ENCODE results near the gene ATP6V0E1.

The ATP6V0E1 gene

GRCh38 chr5:172945151-172945550 is 38.4 kb upstream of the ATP6V0E1 start:
- Histone ChIP-seq H3K4me1 (ENCODE audit: control insufficient read depth, insufficient read depth, low read length) (peaks cover 19% of the 10 kb centered on the region), H3K9me3 (ENCODE audit: control insufficient read depth, low read length) (no peaks in the 10 kb centered on the region), H3K36me3 (ENCODE audit: control insufficient read depth, insufficient read depth, low read length, severe bottlenecking) (peaks cover 36% of the 10 kb centered on the region), H3K9ac (ENCODE audit: low read length) (peak overlapping the region; percentile 41), H3K4me3 (ENCODE audit: low read length) (no peak overlapping the region), H3K27me3 (replicated peaks; ENCODE audit: control insufficient read depth, insufficient read depth, low read length) (no peaks in the 10 kb centered on the region)
- no peak for DNase-seq (ENCODE audit: low read depth)

GRCh38 chr5:172946146-172946545 is 37.4 kb upstream of the ATP6V0E1 start:
- no peak for DNase-seq (ENCODE audit: low read depth)
- peaks cover 32% of the 10 kb centered on the region for H3K36me3 ChIP-seq (ENCODE audit: control insufficient read depth, insufficient read depth, low read length, severe bottlenecking)
- H3K4me3 ChIP-seq (ENCODE audit: low read length): no peak overlapping the region
- peaks cover 19% of the 10 kb centered on the region for H3K4me1 ChIP-seq (ENCODE audit: control insufficient read depth, insufficient read depth, low read length)
- no peaks in the 10 kb centered on the region for H3K27me3 ChIP-seq (replicated peaks; ENCODE audit: control insufficient read depth, insufficient read depth, low read length)
- no peak overlapping the region for H3K9ac ChIP-seq (ENCODE audit: low read length)
- H3K9me3 ChIP-seq (ENCODE audit: control insufficient read depth, low read length): no peaks in the 10 kb centered on the region

GRCh38 chr5:172949426-172949825 is 34.1 kb upstream of the ATP6V0E1 start:
- DNase-seq (ENCODE audit: low read depth): no peak
- Histone ChIP-seq H3K4me3 (ENCODE audit: low read length) (no peak overlapping the region), H3K9ac (ENCODE audit: low read length) (no peak overlapping the region), H3K36me3 (ENCODE audit: control insufficient read depth, insufficient read depth, low read length, severe bottlenecking) (peaks cover 34% of the 10 kb centered on the region), H3K27me3 (replicated peaks; ENCODE audit: control insufficient read depth, insufficient read depth, low read length) (no peaks in the 10 kb centered on the region), H3K9me3 (ENCODE audit: control insufficient read depth, low read length) (no peaks in the 10 kb centered on the region), H3K4me1 (ENCODE audit: control insufficient read depth, insufficient read depth, low read length) (peaks cover 23% of the 10 kb centered on the region)

- no peak overlapping the region for H3K4me3 ChIP-seq (ENCODE audit: low read length)
- DNase-seq (ENCODE audit: low read depth): no peak
- H3K36me3 ChIP-seq (ENCODE audit: control insufficient read depth, insufficient read depth, low read length, severe bottlenecking): peaks cover 31% of the 10 kb centered on the region
- peaks cover 17% of the 10 kb centered on the region for H3K4me1 ChIP-seq (ENCODE audit: control insufficient read depth, insufficient read depth, low read length)
- no peaks in the 10 kb centered on the region for H3K9me3 ChIP-seq (ENCODE audit: control insufficient read depth, low read length)
- H3K27me3 ChIP-seq (replicated peaks; ENCODE audit: control insufficient read depth, insufficient read depth, low read length): no peaks in the 10 kb centered on the region
- peak overlapping the region; percentile 59 for H3K9ac ChIP-seq (ENCODE audit: low read length)
Observed at GRCh38 chr5:172950176-172950965, 33.2 kb upstream of the ATP6V0E1 start.

- no peaks in the 10 kb centered on the region for H3K9me3 ChIP-seq (ENCODE audit: control insufficient read depth, low read length)
- no peak for DNase-seq (ENCODE audit: low read depth)
- H3K4me3 ChIP-seq (ENCODE audit: low read length): no peak overlapping the region
- H3K9ac ChIP-seq (ENCODE audit: low read length): peak overlapping the region; percentile 59
- H3K27me3 ChIP-seq (replicated peaks; ENCODE audit: control insufficient read depth, insufficient read depth, low read length): no peaks in the 10 kb centered on the region
- H3K4me1 ChIP-seq (ENCODE audit: control insufficient read depth, insufficient read depth, low read length): peaks cover 24% of the 10 kb centered on the region
- H3K36me3 ChIP-seq (ENCODE audit: control insufficient read depth, insufficient read depth, low read length, severe bottlenecking): peaks cover 23% of the 10 kb centered on the region
Observed at GRCh38 chr5:172951371-172952033, 32.1 kb upstream of the ATP6V0E1 start.

GRCh38 chr5:172952034-172952511 is 31.5 kb upstream of the ATP6V0E1 start:
- Histone ChIP-seq H3K4me3 (ENCODE audit: low read length) (no peak overlapping the region), H3K36me3 (ENCODE audit: control insufficient read depth, insufficient read depth, low read length, severe bottlenecking) (peaks cover 20% of the 10 kb centered on the region), H3K4me1 (ENCODE audit: control insufficient read depth, insufficient read depth, low read length) (peaks cover 24% of the 10 kb centered on the region), H3K27me3 (replicated peaks; ENCODE audit: control insufficient read depth, insufficient read depth, low read length) (no peaks in the 10 kb centered on the region), H3K9me3 (ENCODE audit: control insufficient read depth, low read length) (no peaks in the 10 kb centered on the region), H3K9ac (ENCODE audit: low read length) (peak overlapping the region; percentile 59)
- DNase-seq (ENCODE audit: low read depth): peak; percentile 78

GRCh38 chr5:172953776-172954675 is 29.5 kb upstream of the ATP6V0E1 start:
- H3K27me3 ChIP-seq (replicated peaks; ENCODE audit: control insufficient read depth, insufficient read depth, low read length): no peaks in the 10 kb centered on the region
- H3K4me1 ChIP-seq (ENCODE audit: control insufficient read depth, insufficient read depth, low read length): peaks cover 28% of the 10 kb centered on the region
- no peaks in the 10 kb centered on the region for H3K9me3 ChIP-seq (ENCODE audit: control insufficient read depth, low read length)
- peaks cover 12% of the 10 kb centered on the region for H3K36me3 ChIP-seq (ENCODE audit: control insufficient read depth, insufficient read depth, low read length, severe bottlenecking)
- H3K9ac ChIP-seq (ENCODE audit: low read length): peak overlapping the region; percentile 30
- H3K4me3 ChIP-seq (ENCODE audit: low read length): no peak overlapping the region
- DNase-seq (ENCODE audit: low read depth): peak; percentile 66

- Histone ChIP-seq H3K9ac (ENCODE audit: low read length) (peak overlapping the region; percentile 19), H3K4me3 (ENCODE audit: low read length) (no peak overlapping the region), H3K4me1 (ENCODE audit: control insufficient read depth, insufficient read depth, low read length) (peaks cover 28% of the 10 kb centered on the region), H3K36me3 (ENCODE audit: control insufficient read depth, insufficient read depth, low read length, severe bottlenecking) (peaks cover 8% of the 10 kb centered on the region), H3K9me3 (ENCODE audit: control insufficient read depth, low read length) (no peaks in the 10 kb centered on the region), H3K27me3 (replicated peaks; ENCODE audit: control insufficient read depth, insufficient read depth, low read length) (no peaks in the 10 kb centered on the region)
- no peak for DNase-seq (ENCODE audit: low read depth)
Observed at GRCh38 chr5:172954751-172955159, 28.8 kb upstream of the ATP6V0E1 start.

GRCh38 chr5:172956228-172956627 is 27.3 kb upstream of the ATP6V0E1 start:
- no peak for DNase-seq (ENCODE audit: low read depth)

GRCh38 chr5:172956936-172957335 is 26.6 kb upstream of the ATP6V0E1 start:
- no peaks in the 10 kb centered on the region for H3K27me3 ChIP-seq (replicated peaks; ENCODE audit: control insufficient read depth, insufficient read depth, low read length)
- peaks cover 7% of the 10 kb centered on the region for H3K36me3 ChIP-seq (ENCODE audit: control insufficient read depth, insufficient read depth, low read length, severe bottlenecking)
- no peak overlapping the region for H3K9ac ChIP-seq (ENCODE audit: low read length)
- DNase-seq (ENCODE audit: low read depth): no peak
- H3K9me3 ChIP-seq (ENCODE audit: control insufficient read depth, low read length): no peaks in the 10 kb centered on the region
- H3K4me3 ChIP-seq (ENCODE audit: low read length): no peak overlapping the region
- peaks cover 32% of the 10 kb centered on the region for H3K4me1 ChIP-seq (ENCODE audit: control insufficient read depth, insufficient read depth, low read length)

More at GRCh38 chr5:172956228-172956627, 27.3 kb upstream of the ATP6V0E1 start:
- Histone ChIP-seq H3K27me3 (replicated peaks; ENCODE audit: control insufficient read depth, insufficient read depth, low read length) (no peaks in the 10 kb centered on the region), H3K9me3 (ENCODE audit: control insufficient read depth, low read length) (no peaks in the 10 kb centered on the region), H3K4me1 (ENCODE audit: control insufficient read depth, insufficient read depth, low read length) (peaks cover 39% of the 10 kb centered on the region), H3K9ac (ENCODE audit: low read length) (peak overlapping the region; percentile 50), H3K4me3 (ENCODE audit: low read length) (no peak overlapping the region), H3K36me3 (ENCODE audit: control insufficient read depth, insufficient read depth, low read length, severe bottlenecking) (peaks cover 5% of the 10 kb centered on the region)

GRCh38 chr5:172957458-172957857 is 26.1 kb upstream of the ATP6V0E1 start:
- Histone ChIP-seq H3K36me3 (ENCODE audit: control insufficient read depth, insufficient read depth, low read length, severe bottlenecking) (peaks cover 7% of the 10 kb centered on the region), H3K9ac (ENCODE audit: low read length) (no peak overlapping the region), H3K4me3 (ENCODE audit: low read length) (no peak overlapping the region), H3K4me1 (ENCODE audit: control insufficient read depth, insufficient read depth, low read length) (peaks cover 31% of the 10 kb centered on the region), H3K9me3 (ENCODE audit: control insufficient read depth, low read length) (no peaks in the 10 kb centered on the region), H3K27me3 (replicated peaks; ENCODE audit: control insufficient read depth, insufficient read depth, low read length) (no peaks in the 10 kb centered on the region)
- no peak for DNase-seq (ENCODE audit: low read depth)

Measured in adipocyte (in vitro differentiated cells).